H1 (cell line): ENCODE results near the gene CREB3L4. TPM values are rescaled to one million over a fixed set of nuclear protein-coding genes. Genes with fewer than 3 reads are reported as not detected.

Experiments
- CTCF ChIA-PET: fragments of 300-600 bp; sonication (Branson Sonifier 250); formaldehyde crosslinking; loops from one replicate; lab custom pipeline; 2021; ENCODE audit not compliant: partially characterized antibody; lab: Charles Lee
- POLR2A ChIA-PET: fragments of 300-600 bp; sonication (Branson Sonifier 250); formaldehyde crosslinking; loops from one replicate; lab custom pipeline; 2021; ENCODE audit warnings: inconsistent platforms; ENCODE audit not compliant: partially characterized antibody; lab: Charles Lee
- DNase-seq, 2 experiments: peaks; one replicate each; pipeline versions ENCODE4 v3.0.0 to v3.0.0-alpha.2; 2010 to 2022; ENCODE audit warnings: low spot score in 2 of 2, low read depth in 1 of 2, mixed read lengths in 1 of 2
- FAIRE-seq: peaks from 2 replicates; lab custom pipeline; 2011; peaks lifted over from hg19 to GRCh38; lab: Jason Lieb, UNC
- H2AFZ ChIP-seq: 2 replicates; pipeline ENCODE4 v1.8.1; 2012; ENCODE audit warnings: low read length, inconsistent platforms
- H2AK5ac ChIP-seq: 2 replicates; pipeline ENCODE4 v1.6.1; 2013; ENCODE audit warnings: low read depth, low read length
- H2BK120ac ChIP-seq: replicated peaks from 2 replicates; pipeline ENCODE3; 2013; ENCODE audit warnings: low read depth, low read length, inconsistent platforms
- H2BK12ac ChIP-seq: 2 replicates; pipeline ENCODE4 v1.6.1; 2013; ENCODE audit warnings: low read depth, low read length
- H2BK15ac ChIP-seq: 2 replicates; pipeline ENCODE4 v1.6.1; 2013; ENCODE audit warnings: low read length
- H2BK20ac ChIP-seq: 2 replicates; pipeline ENCODE4 v1.6.1; 2013; ENCODE audit warnings: low read length
- H2BK5ac ChIP-seq: 2 replicates; pipeline ENCODE4 v1.6.1; 2013; ENCODE audit warnings: low read depth, low read length
- H3K14ac ChIP-seq: 2 replicates; pipeline ENCODE4 v1.6.1; 2013; ENCODE audit warnings: inconsistent platforms; ENCODE audit not compliant: insufficient read length
- H3K18ac ChIP-seq: 2 replicates; pipeline ENCODE4 v1.6.1; 2013; ENCODE audit warnings: low read length; ENCODE audit errors: extremely low read depth
- H3K23ac ChIP-seq: 2 replicates; pipeline ENCODE4 v1.6.1; 2013; ENCODE audit warnings: inconsistent platforms; ENCODE audit not compliant: insufficient read length
- H3K23me2 ChIP-seq: 2 replicates; pipeline ENCODE4 v1.6.1; 2013; ENCODE audit warnings: low read depth, low read length
- H3K27ac ChIP-seq: 2 replicates; pipeline ENCODE4 v1.6.1; 2011; ENCODE audit warnings: low read depth, low read length, inconsistent platforms
- H3K27me3 ChIP-seq, 4 experiments: replicated peaks in 1 of 4; 1 replicate in 1 of 4; 2 replicates in 3 of 4; pipeline versions ENCODE4 v1.6.1 to v1.8.1; 2011 to 2013; ENCODE audit warnings: low read length in 3 of 4, mild to moderate bottlenecking in 3 of 4, inconsistent platforms in 2 of 4, mixed read lengths in 2 of 4, moderate library complexity in 1 of 4; ENCODE audit not compliant: control insufficient read depth in 3 of 4, insufficient read depth in 3 of 4; ENCODE audit errors: extremely low read depth in 1 of 4
- H3K36me3 ChIP-seq, 4 experiments: 2 replicates each; pipeline versions ENCODE4 v1.6.1 to v1.8.1; 2011 to 2013; ENCODE audit warnings: mild to moderate bottlenecking in 4 of 4, low read length in 3 of 4, moderate library complexity in 2 of 4, control low read depth in 1 of 4, inconsistent platforms in 1 of 4; ENCODE audit not compliant: insufficient read depth in 4 of 4, control insufficient read depth in 2 of 4
- H3K4ac ChIP-seq: replicated peaks from 2 replicates; pipeline ENCODE3; 2013; ENCODE audit warnings: low read length, low read depth, mixed read lengths, inconsistent platforms; ENCODE audit not compliant: insufficient read length
- H3K4me1 ChIP-seq, 4 experiments: replicated peaks in 1 of 4; 1 replicate in 1 of 4; 2 replicates in 3 of 4; pipeline versions ENCODE4 v1.6.1 to v1.8.1; 2011 to 2013; ENCODE audit warnings: low read length in 3 of 4, inconsistent platforms in 2 of 4, mixed read lengths in 1 of 4; ENCODE audit not compliant: insufficient read depth in 4 of 4, control insufficient read depth in 3 of 4
- H3K4me2 ChIP-seq, 2 experiments: 2 replicates each; pipeline versions ENCODE4 v1.6.1 to v1.8.1; 2011 to 2013; ENCODE audit warnings: low read depth in 2 of 2, low read length in 2 of 2, control low read depth in 1 of 2, inconsistent platforms in 1 of 2, mild to moderate bottlenecking in 1 of 2; ENCODE audit not compliant: insufficient read depth in 1 of 2
- H3K4me3 ChIP-seq, 4 experiments: fragments of 200-600, 300-600 bp in 1 of 4; sonication (generic), shearing (Covaris generic), sonication (Bioruptor Twin) in 1 of 4; 2 replicates each; pipeline versions ENCODE4 v1.5.1 to v1.8.1; 2011 to 2016; ENCODE audit warnings: low read length in 4 of 4, low read depth in 3 of 4, control low read depth in 2 of 4, inconsistent platforms in 2 of 4, mild to moderate bottlenecking in 2 of 4, mixed read lengths in 1 of 4, moderate library complexity in 1 of 4; ENCODE audit not compliant: insufficient read depth in 2 of 4; ENCODE audit errors: extremely low read depth in 1 of 4
- H3K56ac ChIP-seq: replicated peaks from 2 replicates; pipeline ENCODE3; 2013; ENCODE audit warnings: low read depth, mild to moderate bottlenecking, mixed read lengths, low read length, inconsistent platforms; ENCODE audit not compliant: insufficient read length
- H3K79me1 ChIP-seq: 2 replicates; pipeline ENCODE4 v1.6.1; 2013; ENCODE audit warnings: low read depth, low read length, control low read depth
- H3K79me2 ChIP-seq, 2 experiments: 2 replicates each; pipeline versions ENCODE4 v1.6.1 to v1.8.1; 2012 to 2013; ENCODE audit warnings: low read length in 2 of 2, mild to moderate bottlenecking in 2 of 2, inconsistent platforms in 1 of 2; ENCODE audit not compliant: insufficient read depth in 2 of 2, control insufficient read depth in 1 of 2
- H3K9ac ChIP-seq, 4 experiments: replicated peaks in 1 of 4; 1 replicate in 1 of 4; 2 replicates in 3 of 4; pipeline versions ENCODE4 v1.6.1 to v1.8.1; 2011 to 2013; ENCODE audit warnings: low read depth in 3 of 4, low read length in 3 of 4, control low read depth in 2 of 4, mild to moderate bottlenecking in 2 of 4, moderate library complexity in 2 of 4, inconsistent platforms in 1 of 4; ENCODE audit errors: extremely low read depth in 1 of 4
- H3K9me3 ChIP-seq, 2 experiments: 2 replicates each; pipeline versions ENCODE4 v1.6.1 to v1.8.1; 2012 to 2013; ENCODE audit warnings: mild to moderate bottlenecking in 2 of 2, moderate library complexity in 2 of 2, control low read depth in 1 of 2, inconsistent platforms in 1 of 2, low read depth in 1 of 2, low read length in 1 of 2, mixed read lengths in 1 of 2; ENCODE audit not compliant: insufficient read depth in 2 of 2
- H4K20me1 ChIP-seq, 2 experiments: replicated peaks in 1 of 2; 2 replicates each; pipeline versions ENCODE3 to v1.8.1; 2011 to 2013; ENCODE audit warnings: inconsistent platforms in 2 of 2, low read length in 2 of 2, mild to moderate bottlenecking in 1 of 2; ENCODE audit not compliant: insufficient read depth in 2 of 2, control insufficient read depth in 1 of 2
- H4K5ac ChIP-seq: 2 replicates; pipeline ENCODE4 v1.6.1; 2013; ENCODE audit warnings: low read length, low read depth, mixed read lengths, inconsistent platforms; ENCODE audit not compliant: insufficient read length
- H4K8ac ChIP-seq: 2 replicates; pipeline ENCODE4 v1.8.0; 2013; ENCODE audit warnings: mild to moderate bottlenecking, moderate library complexity, low read length, inconsistent platforms; ENCODE audit not compliant: insufficient read depth; ENCODE audit errors: extremely low read depth
- H4K91ac ChIP-seq: replicated peaks from 2 replicates; pipeline ENCODE3; 2013; ENCODE audit warnings: low read length, mixed read lengths, inconsistent platforms; ENCODE audit not compliant: insufficient read length
- CBX8 ChIP-seq: fragments of 300-800, 300-1000 bp; sonication (generic); IDR thresholded peaks from 2 replicates; pipeline ENCODE4 v1.7.1; 2016; ENCODE audit warnings: low read depth, low read length, borderline replicate concordance
- CHD2 ChIP-seq: IDR thresholded peaks from 2 replicates; pipeline ENCODE4 v1.6.1; 2012; ENCODE audit warnings: low read length, improper control_type of control experiment
- FOSL1 ChIP-seq: IDR thresholded peaks from 2 replicates; pipeline ENCODE4 v1.6.1; 2011; ENCODE audit warnings: mild to moderate bottlenecking, low read depth, low read length, moderate library complexity; ENCODE audit not compliant: insufficient read depth
- KDM5A ChIP-seq: fragments of 200-600 bp; IDR thresholded peaks from 2 replicates; pipeline ENCODE4 v1.7.1; 2012; ENCODE audit warnings: mild to moderate bottlenecking, low read length, inconsistent platforms, mixed read lengths
- NANOG ChIP-seq: IDR thresholded peaks from 2 replicates; pipeline ENCODE4 v1.6.1; 2011; ENCODE audit warnings: low read length, low read depth, mild to moderate bottlenecking, inconsistent platforms; ENCODE audit not compliant: insufficient read depth, poor library complexity, severe bottlenecking
- RBBP5 ChIP-seq: IDR thresholded peaks from 2 replicates; pipeline ENCODE4 v1.7.1; 2012; ENCODE audit warnings: low read depth, mild to moderate bottlenecking, inconsistent platforms, low read length, moderate library complexity, borderline replicate concordance
- SIN3A ChIP-seq, 2 experiments: IDR thresholded peaks in 1 of 2; conservative IDR thresholded peaks in 1 of 2; 2 replicates each; pipeline ENCODE4 v1.6.1; 2011 to 2012; ENCODE audit warnings: low read length in 2 of 2, improper control_type of control experiment in 1 of 2, low read depth in 1 of 2, mild to moderate bottlenecking in 1 of 2
- SUZ12 ChIP-seq: fragments of 200-600 bp; sonication (generic); IDR thresholded peaks from 2 replicates; pipeline ENCODE4 v1.6.1; 2012; ENCODE audit warnings: mild to moderate bottlenecking, inconsistent platforms, low read length, moderate library complexity, mixed read lengths
- TAF7 ChIP-seq: optimal IDR thresholded peaks from 2 replicates; pipeline ENCODE3; 2011; ENCODE audit warnings: low read depth, mild to moderate bottlenecking, inconsistent platforms, low read length, moderate library complexity, borderline replicate concordance
- WGBS, 2 experiments: shearing (Covaris generic) in 1 of 2; methylation state at CpG; one replicate each; pipeline versions ENCODE4 v1.1.6 to v1.1.7; 2013 to 2015; ENCODE audit warnings: low lambda C conversion rate in 2 of 2, mixed read lengths in 2 of 2, inconsistent platforms in 1 of 2, low coverage in 1 of 2, missing lambda C conversion rate in 1 of 2; ENCODE audit not compliant: insufficient replicate concordance in 2 of 2, insufficient coverage in 1 of 2, insufficient read length in 1 of 2; ENCODE audit errors: extremely low coverage in 1 of 2, missing lambda C conversion rate in 1 of 2; 5-methylcytosine and 5-hydroxymethylcytosine counted together
- polyA plus RNA-seq, 7 experiments: library from polyadenylated mRNA; depleted of rRNA in 3 of 7; stranded (reverse) in 5 of 7; unstranded in 2 of 7; fragments of >200 nt in 5 of 7; fragments of 200-250 nt in 2 of 7; gene quantifications; 1 replicate in 5 of 7; 2 replicates in 1 of 7; 4 replicates in 1 of 7; pipeline versions ENCODE4 v1.2.1 to v1.2.3, GENCODE V29; 2011 to 2013; ENCODE audit warnings: missing spikeins in 2 of 7, mixed read lengths in 2 of 7
- total RNA-seq: library from RNA; stranded (reverse); fragmentation: NEBNext Ultra II Directional; extraction: Animal tissue kit (Norgen Biotek cat#: 25700); gene quantifications from 2 replicates; pipeline ENCODE4 v1.2.1, GENCODE V29; 2021
- TF ChIP-seq, protein P1 (sequence below): IDR thresholded peaks from 2 replicates; pipeline ENCODE4 v1.6.1; 2011; ENCODE audit warnings: low read depth, mild to moderate bottlenecking, low read length; ENCODE audit not compliant: insufficient read depth

CREB3L4 gene
- total and polyA plus RNA-seq, 2 of the 8 experiments (the other 6 are each of a cell fraction or from before 2014, with no cell fraction given), result 34.4 to 54.0 TPM

DNA sequence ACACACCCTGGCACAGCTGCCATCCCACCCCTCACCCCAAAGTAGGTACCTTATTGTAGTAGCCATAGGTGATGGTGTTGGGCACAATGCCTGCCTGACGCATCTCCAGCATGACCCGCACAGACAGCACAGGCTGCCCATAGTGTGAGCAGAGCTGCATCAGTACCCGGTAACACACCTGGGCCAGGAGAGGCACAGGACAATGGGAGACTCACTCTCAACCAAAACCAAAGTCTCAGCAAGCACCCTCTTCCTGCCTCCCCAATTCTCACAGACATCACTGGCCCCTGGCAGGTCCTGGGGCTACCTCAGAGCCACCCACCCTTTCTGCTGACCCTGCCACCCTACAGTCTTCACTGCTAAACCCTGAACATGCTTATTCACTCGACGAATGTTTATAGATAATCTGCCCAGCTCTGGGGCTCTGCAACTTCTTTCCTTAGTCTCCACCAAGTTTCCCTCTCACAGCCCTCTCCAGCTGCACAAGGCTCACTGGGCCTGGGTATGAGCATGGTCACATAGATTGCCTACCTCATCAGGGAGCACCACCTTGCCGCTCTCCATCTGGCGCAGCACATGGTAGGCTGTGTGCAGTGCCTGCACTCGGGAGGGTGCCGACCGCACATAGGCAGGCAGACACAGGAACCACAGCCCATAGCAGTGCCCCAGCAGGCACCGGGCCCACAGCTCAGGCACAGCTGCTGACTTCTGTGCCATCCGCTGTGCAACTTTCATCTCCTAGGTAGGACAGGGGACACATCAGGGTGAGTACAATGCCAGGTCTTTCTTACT lies 31.5 kb upstream of the CREB3L4 start:
- Histone ChIP-seq H3K4ac (no peak overlapping the region), H3K18ac (no peak overlapping the region), H3K36me3 (peaks cover 15 to 66% (median 51%) of the 10 kb centered on the region in 4 experiments), H3K56ac (no peak overlapping the region), H2BK12ac (no peak overlapping the region), H4K20me1 (peaks cover 0 to 10% of the 10 kb centered on the region in 2 experiments), H2AFZ (no peak overlapping the region), H4K5ac (no peak overlapping the region), H3K23me2 (no peaks in the 10 kb centered on the region), H3K4me3 (no peak overlapping the region), H3K4me2 (no peak overlapping the region), H3K27ac (no peak overlapping the region), H2AK5ac (no peak overlapping the region), H3K9me3 (no peaks in the 10 kb centered on the region), H2BK15ac (no peak overlapping the region), H2BK120ac (no peak overlapping the region), H3K14ac (no peak overlapping the region), H3K23ac (no peak overlapping the region), H3K4me1 (no peaks in the 10 kb centered on the region), H2BK20ac (no peak overlapping the region), H4K91ac (no peak overlapping the region), H3K9ac (no peak overlapping the region), H2BK5ac (no peak overlapping the region), H4K8ac (no peak overlapping the region), H3K79me1 (no peaks in the 10 kb centered on the region; the same call in 1 of the 2 replicates), H3K79me2 (no peaks in the 10 kb centered on the region), H3K27me3 (no peaks in the 10 kb centered on the region)
- DNase-seq (no peak), FAIRE-seq (no peak)
- CTCF ChIA-PET, result interaction anchor here (1.8 kb wide), 1 partner anchor 13 kb away, joined by 5 read pairs; the partner anchor contains the start of gene GATAD2B
- POLR2A ChIA-PET, result interaction anchor here (0.8 to 6.6 kb wide), 5 partner anchors 7 to 41 kb away, joined by 3 to 60 read pairs (median 8); partner anchors contain the start of genes DENND4B, GATAD2B and JTB
- WGBS, 2 experiments, result 93% methylated on average over 12 of the region's 12 CpGs; no CpG with 5 or more reads in 1 of the 2 experiments
- TF ChIP-seq, protein P1, sequence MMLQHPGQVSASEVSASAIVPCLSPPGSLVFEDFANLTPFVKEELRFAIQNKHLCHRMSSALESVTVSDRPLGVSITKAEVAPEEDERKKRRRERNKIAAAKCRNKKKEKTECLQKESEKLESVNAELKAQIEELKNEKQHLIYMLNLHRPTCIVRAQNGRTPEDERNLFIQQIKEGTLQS, result no peak
- TF ChIP-seq RBBP5 (no peak), KDM5A (no peak), SUZ12 (no peak), SIN3A (conservative IDR thresholded peaks at IDR 0.05 in 1 of 2, IDR thresholded peaks at IDR 0.05 in 1 of 2; ENCODE audit: low read depth in 1 of 2, low read length in 2 of 2) (no peak), CBX8 (no peak), CHD2 (no peak), FOSL1 (no peak), TAF7 (no peak), NANOG (no peak)
